Measurements from ENCODE around the gene RAI1.
"Not testable (repeated sequence)": the region's sequence is repeated elsewhere in the genome, so short reads cannot be mapped to it uniquely, and the experiment has no call there.

The RAI1 gene

GRCh38 chr17:17666111-17666714 lies 15.0 kb upstream of the RAI1 start:
- no peak for DNase-seq

- no peak for DNase-seq
Observed at GRCh38 chr17:17667231-17667630, 14.0 kb upstream of the RAI1 start.

- DNase-seq = no peak
Observed at GRCh38 chr17:17667947-17668346, 13.3 kb upstream of the RAI1 start.

- no peak for DNase-seq
Observed at GRCh38 chr17:17668358-17668757, 12.9 kb upstream of the RAI1 start.

GRCh38 chr17:17668775-17669579 lies 12.3 kb upstream of the RAI1 start:
- DNase-seq = no peak

GRCh38 chr17:17669580-17670235 lies 11.6 kb upstream of the RAI1 start:
- DNase-seq = no peak

GRCh38 chr17:17670701-17671305 lies 10.5 kb upstream of the RAI1 start:
- no peak for DNase-seq

- no peak for DNase-seq
Observed at GRCh38 chr17:17671369-17672129, 9.7 kb upstream of the RAI1 start.

GRCh38 chr17:17672453-17673368 lies 8.5 kb upstream of the RAI1 start:
- DNase-seq = no peak

- no peak for DNase-seq
Observed at GRCh38 chr17:17675416-17675815, 5.8 kb upstream of the RAI1 start.

- DNase-seq = no peak
Observed at GRCh38 chr17:17675925-17676534, 5.2 kb upstream of the RAI1 start.

- DNase-seq = no peak
Observed at GRCh38 chr17:17676752-17677151, 4.5 kb upstream of the RAI1 start.

GRCh38 chr17:17677299-17678040 lies 3.8 kb upstream of the RAI1 start:
- no peak for DNase-seq

GRCh38 chr17:17678063-17678699 lies 3.1 kb upstream of the RAI1 start:
- not testable (repeated sequence) for DNase-seq

GRCh38 chr17:17679243-17679642 lies 2.0 kb upstream of the RAI1 start:
- DNase-seq = no peak

GRCh38 chr17:17679748-17680147 lies 1.5 kb upstream of the RAI1 start:
- no peak for DNase-seq

GRCh38 chr17:17680477-17681186 lies 626 bp upstream of the RAI1 start:
- no peak for DNase-seq

GRCh38 chr17:17681744-17682292 lies 560 bp downstream of the RAI1 start:
- peak; percentile 56 for DNase-seq

GRCh38 chr17:17682293-17682736 lies 1.1 kb downstream of the RAI1 start:
- peak; percentile 49 for DNase-seq

Measured in stimulated activated CD4-positive, alpha-beta T cell treated with anti-CD3 and anti-CD28 coated beads, Interleukin-4, amount 100 ng/mL, for 1 hour (primary cell).